Stimulated activated memory B cell treated with anti-CD40 and anti-IgM and Interleukin-4, amounts not matched to agents 10 μg/mL and 1 μg/mL and 100 μg/mL, for 72 hours (primary cell): ENCODE results near the gene CALHM3.
"Not testable (repeated sequence)": the region's sequence is repeated elsewhere in the genome, so short reads cannot be mapped to it uniquely, and the experiment has no call there.

Experiments
- ATAC-seq: fragments of 150-1000 bp; cut with Tn5 transposase; 2 replicates; pipeline ENCODE4 v1.10.0; 2021
- H3K27ac Mint-ChIP-seq: one replicate; pipeline ENCODE4 v1.8.0; 2022; ENCODE audit warnings: mild to moderate bottlenecking, mixed read lengths
- H3K27me3 Mint-ChIP-seq: one replicate; pipeline ENCODE4 v1.8.0; 2022; ENCODE audit warnings: mixed read lengths
- H3K36me3 Mint-ChIP-seq: one replicate; pipeline ENCODE4 v1.8.0; 2022; ENCODE audit warnings: mixed read lengths
- H3K4me1 Mint-ChIP-seq: one replicate; pipeline ENCODE4 v1.8.0; 2022; ENCODE audit warnings: mixed read lengths
- H3K4me3 Mint-ChIP-seq: one replicate; pipeline ENCODE4 v1.8.0; 2022; ENCODE audit warnings: mild to moderate bottlenecking, moderate library complexity, mixed read lengths
- H3K9me3 Mint-ChIP-seq: one replicate; pipeline ENCODE4 v1.8.0; 2022; ENCODE audit warnings: mixed read lengths

The CALHM3 gene

GRCh38 chr10:103507235-103508191 is 28.5 kb upstream of the CALHM3 start:
- Mint-ChIP-seq H3K9me3 (no peaks in the 10 kb centered on the region), H3K4me3 (no peak overlapping the region), H3K27me3 (peaks cover 53% of the 10 kb centered on the region), H3K4me1 (peaks cover 6% of the 10 kb centered on the region), H3K36me3 (no peaks in the 10 kb centered on the region), H3K27ac (no peak overlapping the region)
- peak; percentile 17 for ATAC-seq

GRCh38 chr10:103506061-103506460 is 27.0 kb upstream of the CALHM3 start:
- H3K27me3 Mint-ChIP-seq, result peaks cover 63% of the 10 kb centered on the region

GRCh38 chr10:103504181-103504783 is 25.2 kb upstream of the CALHM3 start:
- no peaks in the 10 kb centered on the region for H3K36me3 Mint-ChIP-seq
- H3K4me3 Mint-ChIP-seq, result no peak overlapping the region
- no peaks in the 10 kb centered on the region for H3K9me3 Mint-ChIP-seq
- H3K27me3 Mint-ChIP-seq, result peaks cover 80% of the 10 kb centered on the region
- no peak overlapping the region for H3K27ac Mint-ChIP-seq
- peaks cover 6% of the 10 kb centered on the region for H3K4me1 Mint-ChIP-seq
- peak; percentile 62 for ATAC-seq

More at GRCh38 chr10:103506061-103506460, 27.0 kb upstream of the CALHM3 start:
- ATAC-seq, result no peak
- H3K36me3 Mint-ChIP-seq, result no peaks in the 10 kb centered on the region
- peaks cover 6% of the 10 kb centered on the region for H3K4me1 Mint-ChIP-seq
- no peaks in the 10 kb centered on the region for H3K9me3 Mint-ChIP-seq
- H3K4me3 Mint-ChIP-seq, result no peak overlapping the region
- H3K27ac Mint-ChIP-seq, result no peak overlapping the region

GRCh38 chr10:103503777-103504176 is 24.7 kb upstream of the CALHM3 start:
- ATAC-seq, H3K4me1 Mint-ChIP-seq, H3K4me3 Mint-ChIP-seq, H3K9me3 Mint-ChIP-seq, H3K27ac Mint-ChIP-seq, H3K36me3 Mint-ChIP-seq: not testable (repeated sequence)
- H3K27me3 Mint-ChIP-seq, result peaks cover 84% of the 10 kb centered on the region

GRCh38 chr10:103502849-103503660 is 24.0 kb upstream of the CALHM3 start:
- Mint-ChIP-seq H3K4me3 (no peak overlapping the region), H3K27me3 (peaks cover 78% of the 10 kb centered on the region), H3K9me3 (no peaks in the 10 kb centered on the region), H3K36me3 (no peaks in the 10 kb centered on the region), H3K4me1 (peaks cover 6% of the 10 kb centered on the region), H3K27ac (no peak overlapping the region)
- no peak for ATAC-seq

GRCh38 chr10:103501186-103501585 is 22.1 kb upstream of the CALHM3 start:
- Mint-ChIP-seq H3K27me3 (peaks cover 71% of the 10 kb centered on the region), H3K27ac (no peak overlapping the region), H3K4me3 (no peak overlapping the region), H3K9me3 (no peaks in the 10 kb centered on the region), H3K36me3 (no peaks in the 10 kb centered on the region), H3K4me1 (peaks cover 6% of the 10 kb centered on the region)
- ATAC-seq, result no peak

GRCh38 chr10:103500481-103500880 is 21.4 kb upstream of the CALHM3 start:
- Mint-ChIP-seq H3K9me3 (no peaks in the 10 kb centered on the region), H3K4me1 (peaks cover 6% of the 10 kb centered on the region), H3K36me3 (no peaks in the 10 kb centered on the region), H3K27me3 (peaks cover 67% of the 10 kb centered on the region), H3K27ac (no peak overlapping the region), H3K4me3 (no peak overlapping the region)
- ATAC-seq, result no peak

GRCh38 chr10:103499881-103500280 is 20.8 kb upstream of the CALHM3 start:
- H3K27ac Mint-ChIP-seq, result no peak overlapping the region
- peaks cover 72% of the 10 kb centered on the region for H3K27me3 Mint-ChIP-seq
- no peaks in the 10 kb centered on the region for H3K36me3 Mint-ChIP-seq
- peaks cover 6% of the 10 kb centered on the region for H3K4me1 Mint-ChIP-seq
- no peak for ATAC-seq
- H3K4me3 Mint-ChIP-seq, result no peak overlapping the region
- H3K9me3 Mint-ChIP-seq, result no peaks in the 10 kb centered on the region

- no peak overlapping the region for H3K4me3 Mint-ChIP-seq
- H3K27me3 Mint-ChIP-seq, result peaks cover 75% of the 10 kb centered on the region
- no peak for ATAC-seq
Observed at GRCh38 chr10:103498936-103499638, 20.0 kb upstream of the CALHM3 start.

GRCh38 chr10:103497161-103497915 is 18.3 kb upstream of the CALHM3 start:
- peaks cover 71% of the 10 kb centered on the region for H3K27me3 Mint-ChIP-seq
- peaks cover 18% of the 10 kb centered on the region for H3K4me1 Mint-ChIP-seq
- no peaks in the 10 kb centered on the region for H3K36me3 Mint-ChIP-seq
- no peak overlapping the region for H3K27ac Mint-ChIP-seq
- no peak for ATAC-seq
- no peak overlapping the region for H3K4me3 Mint-ChIP-seq
- H3K9me3 Mint-ChIP-seq, result no peaks in the 10 kb centered on the region

More at GRCh38 chr10:103498936-103499638, 20.0 kb upstream of the CALHM3 start:
- H3K36me3 Mint-ChIP-seq, result no peaks in the 10 kb centered on the region
- H3K27ac Mint-ChIP-seq, result no peak overlapping the region
- H3K4me1 Mint-ChIP-seq, result peaks cover 7% of the 10 kb centered on the region
- no peaks in the 10 kb centered on the region for H3K9me3 Mint-ChIP-seq

GRCh38 chr10:103495321-103495720 is 16.3 kb upstream of the CALHM3 start:
- Mint-ChIP-seq H3K9me3 (no peaks in the 10 kb centered on the region), H3K4me3 (no peak overlapping the region), H3K4me1 (peaks cover 32% of the 10 kb centered on the region), H3K27me3 (peaks cover 61% of the 10 kb centered on the region), H3K36me3 (no peaks in the 10 kb centered on the region), H3K27ac (no peak overlapping the region)
- ATAC-seq, result no peak

GRCh38 chr10:103493916-103494877 is 15.2 kb upstream of the CALHM3 start:
- Mint-ChIP-seq H3K27me3 (peaks cover 51% of the 10 kb centered on the region), H3K4me1 (peaks cover 43% of the 10 kb centered on the region), H3K4me3 (peak overlapping the region; percentile 58), H3K27ac (no peak overlapping the region), H3K9me3 (no peaks in the 10 kb centered on the region), H3K36me3 (no peaks in the 10 kb centered on the region)
- ATAC-seq, result peak; percentile 27

- no peaks in the 10 kb centered on the region for H3K36me3 Mint-ChIP-seq
- peaks cover 47% of the 10 kb centered on the region for H3K27me3 Mint-ChIP-seq
- ATAC-seq, result peak; percentile 2
- peak within 1 kb of the TSS; percentile 78 for H3K4me3 Mint-ChIP-seq
- H3K9me3 Mint-ChIP-seq, result no peaks in the 10 kb centered on the region
- H3K4me1 Mint-ChIP-seq, result peaks cover 43% of the 10 kb centered on the region
- H3K27ac Mint-ChIP-seq, result no peak within 1 kb of the TSS
Observed at GRCh38 chr10:103493362-103493915, 14.4 kb upstream of the CALHM3 start, which contains the start of gene NEURL1. NEURL1 (plus strand) TSS chr10:103493705; CDS start chr10:103494388, 683 bp downstream.
